Measurements from ENCODE around the gene FETUB.

DNA sequence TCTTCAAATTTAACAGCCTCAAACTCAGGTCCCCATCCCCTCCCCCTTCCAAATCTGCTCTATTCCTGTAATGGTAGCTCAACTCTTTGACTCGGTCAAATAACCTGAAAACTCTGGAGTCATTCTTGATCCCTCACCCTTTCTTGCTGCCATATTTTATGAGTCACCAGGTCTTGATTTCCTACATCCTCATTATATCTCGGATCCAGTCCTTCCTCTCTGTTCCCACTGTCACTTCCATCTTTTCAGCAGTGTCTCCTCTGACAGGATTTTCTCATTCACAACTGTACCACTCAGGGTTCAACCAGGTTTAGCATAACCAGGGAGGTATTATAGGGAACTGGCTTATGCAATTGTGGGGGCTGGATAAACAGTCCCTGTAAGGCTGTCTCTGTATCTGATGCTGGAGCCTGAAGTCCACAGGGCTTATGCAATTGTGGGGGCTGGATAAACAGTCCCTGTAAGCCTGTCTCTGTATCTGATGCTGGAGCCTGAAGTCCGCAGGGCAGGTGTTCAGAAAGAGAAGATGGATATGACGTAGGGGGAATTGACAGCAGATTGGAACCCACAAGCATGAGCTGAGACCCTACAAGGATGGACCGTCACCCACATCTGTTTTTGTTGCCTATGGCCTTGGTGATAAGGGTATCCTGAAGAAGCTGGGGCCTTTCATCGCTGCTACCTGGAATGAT, 9.1 kb upstream of the FETUB start:
- TF ChIP-seq, protein P1, sequence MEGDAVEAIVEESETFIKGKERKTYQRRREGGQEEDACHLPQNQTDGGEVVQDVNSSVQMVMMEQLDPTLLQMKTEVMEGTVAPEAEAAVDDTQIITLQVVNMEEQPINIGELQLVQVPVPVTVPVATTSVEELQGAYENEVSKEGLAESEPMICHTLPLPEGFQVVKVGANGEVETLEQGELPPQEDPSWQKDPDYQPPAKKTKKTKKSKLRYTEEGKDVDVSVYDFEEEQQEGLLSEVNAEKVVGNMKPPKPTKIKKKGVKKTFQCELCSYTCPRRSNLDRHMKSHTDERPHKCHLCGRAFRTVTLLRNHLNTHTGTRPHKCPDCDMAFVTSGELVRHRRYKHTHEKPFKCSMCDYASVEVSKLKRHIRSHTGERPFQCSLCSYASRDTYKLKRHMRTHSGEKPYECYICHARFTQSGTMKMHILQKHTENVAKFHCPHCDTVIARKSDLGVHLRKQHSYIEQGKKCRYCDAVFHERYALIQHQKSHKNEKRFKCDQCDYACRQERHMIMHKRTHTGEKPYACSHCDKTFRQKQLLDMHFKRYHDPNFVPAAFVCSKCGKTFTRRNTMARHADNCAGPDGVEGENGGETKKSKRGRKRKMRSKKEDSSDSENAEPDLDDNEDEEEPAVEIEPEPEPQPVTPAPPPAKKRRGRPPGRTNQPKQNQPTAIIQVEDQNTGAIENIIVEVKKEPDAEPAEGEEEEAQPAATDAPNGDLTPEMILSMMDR (IDR thresholded peaks at IDR 0.05): no peak
- no peak for TF ChIP-seq ZFX (IDR thresholded peaks at IDR 0.05; ENCODE audit: borderline replicate concordance)
